MM.1S (cell line): ENCODE data around the gene CTDNEP1.

Experiments used
- DNase-seq: peaks from one replicate; pipeline ENCODE4 v3.0.0-alpha.2; 2015
- H2AFZ ChIP-seq: fragments of 300-600 bp; sonication (generic); 2 replicates; pipeline ENCODE4 v1.6.0; 2016; ENCODE audit warnings: antibody characterized with exemption, low read length
- H3F3A ChIP-seq: fragments of 300-600 bp; sonication (generic); 2 replicates; pipeline ENCODE4 v1.6.1; 2016; ENCODE audit warnings: mild to moderate bottlenecking, antibody characterized with exemption, low read length, moderate library complexity, mixed read lengths; ENCODE audit not compliant: insufficient read depth
- H3K27ac ChIP-seq: fragments of 300-600 bp; sonication (generic); 2 replicates; pipeline ENCODE4 v1.5.1; 2016; ENCODE audit warnings: mild to moderate bottlenecking, low read length
- H3K27me3 ChIP-seq: fragments of 300-600 bp; sonication (generic); replicated peaks from 2 replicates; pipeline ENCODE4 v1.6.0; 2016; ENCODE audit warnings: low read length; ENCODE audit not compliant: insufficient read depth
- H3K36me3 ChIP-seq: fragments of 300-600 bp; sonication (generic); replicated peaks from 2 replicates; pipeline ENCODE4 v1.6.1; 2016; ENCODE audit warnings: mild to moderate bottlenecking, low read length, mixed read lengths; ENCODE audit not compliant: insufficient read depth
- H3K4me1 ChIP-seq: fragments of 300-600 bp; sonication (generic); 2 replicates; pipeline ENCODE4 v1.6.1; 2016; ENCODE audit warnings: low read length, mixed read lengths
- H3K4me2 ChIP-seq: fragments of 300-600 bp; sonication (generic); 2 replicates; pipeline ENCODE4 v1.6.0; 2016; ENCODE audit warnings: low read depth, low read length
- H3K4me3 ChIP-seq: fragments of 300-600 bp; sonication (generic); 2 replicates; pipeline ENCODE4 v1.5.1; 2016; ENCODE audit warnings: low read length, mixed read lengths
- H3K79me2 ChIP-seq: fragments of 300-600 bp; sonication (generic); 2 replicates; pipeline ENCODE4 v1.6.1; 2016; ENCODE audit warnings: mixed run types, low read length, mixed read lengths
- H3K9ac ChIP-seq: fragments of 300-600 bp; sonication (generic); 2 replicates; pipeline ENCODE4 v1.6.1; 2016; ENCODE audit warnings: low read length, mixed read lengths
- H3K9me2 ChIP-seq: fragments of 300-600 bp; sonication (generic); replicated peaks from 2 replicates; pipeline ENCODE4 v1.6.1; 2016; ENCODE audit warnings: mild to moderate bottlenecking, low read length, mixed read lengths; ENCODE audit not compliant: insufficient read depth
- H3K9me3 ChIP-seq: fragments of 300-600 bp; sonication (generic); replicated peaks from 2 replicates; pipeline ENCODE4 v1.6.1; 2016; ENCODE audit warnings: mild to moderate bottlenecking, low read length, mixed read lengths; ENCODE audit not compliant: insufficient read depth
- H4K20me1 ChIP-seq: fragments of 300-600 bp; sonication (generic); 2 replicates; pipeline ENCODE4 v1.6.1; 2016; ENCODE audit warnings: mild to moderate bottlenecking, low read length, moderate library complexity, mixed read lengths; ENCODE audit not compliant: insufficient read depth
- EZH2 ChIP-seq: fragments of 300-600 bp; sonication (generic); optimal IDR thresholded peaks from 2 replicates; pipeline ENCODE3; 2017; ENCODE audit warnings: low read depth, mild to moderate bottlenecking, antibody characterized with exemption, low read length, mixed read lengths
- EZH2phosphoT487 ChIP-seq: fragments of 300-600 bp; sonication (generic); IDR thresholded peaks from 2 replicates; pipeline ENCODE4 v1.6.1; 2018; ENCODE audit warnings: antibody characterized with exemption, low read length
- TF ChIP-seq, protein P1 (sequence below): fragments of 300-600 bp; sonication (generic); IDR thresholded peaks from 2 replicates; pipeline ENCODE4 v1.5.1; 2016; ENCODE audit warnings: antibody characterized with exemption, low read length, mixed read lengths

The CTDNEP1 gene

DNA sequence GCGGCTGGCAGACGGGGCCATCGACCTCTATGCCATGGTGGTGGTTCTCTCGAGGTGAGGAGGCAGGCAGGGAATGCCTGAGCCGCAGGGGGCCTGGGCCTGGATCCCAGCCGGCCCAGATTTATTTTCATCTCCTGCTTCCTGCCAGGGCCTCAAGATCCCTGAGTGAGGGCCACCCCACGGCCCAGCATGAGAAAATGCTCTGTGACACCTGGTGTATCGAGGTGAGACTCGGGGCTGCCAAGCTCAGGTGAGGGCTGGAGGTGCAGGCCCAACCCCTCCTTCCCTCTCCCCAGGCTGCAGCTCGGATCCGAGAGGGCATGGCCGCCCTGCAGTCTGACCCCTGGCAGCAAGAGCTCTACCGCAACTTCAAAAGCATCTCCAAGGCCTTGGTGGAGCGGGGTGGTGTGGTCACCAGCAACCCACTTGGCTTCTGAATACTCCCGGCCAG is 26.8 kb downstream of the CTDNEP1 start:
- no peak overlapping the region for H3K4me2 ChIP-seq
- TF ChIP-seq EZH2phosphoT487, result no peak
- TF ChIP-seq, protein P1, sequence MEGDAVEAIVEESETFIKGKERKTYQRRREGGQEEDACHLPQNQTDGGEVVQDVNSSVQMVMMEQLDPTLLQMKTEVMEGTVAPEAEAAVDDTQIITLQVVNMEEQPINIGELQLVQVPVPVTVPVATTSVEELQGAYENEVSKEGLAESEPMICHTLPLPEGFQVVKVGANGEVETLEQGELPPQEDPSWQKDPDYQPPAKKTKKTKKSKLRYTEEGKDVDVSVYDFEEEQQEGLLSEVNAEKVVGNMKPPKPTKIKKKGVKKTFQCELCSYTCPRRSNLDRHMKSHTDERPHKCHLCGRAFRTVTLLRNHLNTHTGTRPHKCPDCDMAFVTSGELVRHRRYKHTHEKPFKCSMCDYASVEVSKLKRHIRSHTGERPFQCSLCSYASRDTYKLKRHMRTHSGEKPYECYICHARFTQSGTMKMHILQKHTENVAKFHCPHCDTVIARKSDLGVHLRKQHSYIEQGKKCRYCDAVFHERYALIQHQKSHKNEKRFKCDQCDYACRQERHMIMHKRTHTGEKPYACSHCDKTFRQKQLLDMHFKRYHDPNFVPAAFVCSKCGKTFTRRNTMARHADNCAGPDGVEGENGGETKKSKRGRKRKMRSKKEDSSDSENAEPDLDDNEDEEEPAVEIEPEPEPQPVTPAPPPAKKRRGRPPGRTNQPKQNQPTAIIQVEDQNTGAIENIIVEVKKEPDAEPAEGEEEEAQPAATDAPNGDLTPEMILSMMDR, result no peak
- no peak for TF ChIP-seq EZH2
- no peak overlapping the region for H3K4me3 ChIP-seq
- H3K36me3 ChIP-seq, result 0 out of 2 replicates have a peak, but pooled peaks cover 6% of the 10 kb centered on the region
- H3K4me1 ChIP-seq, result peaks cover 8% of the 10 kb centered on the region
- H3K27ac ChIP-seq, result no peak overlapping the region
- no peak for DNase-seq
- no peak overlapping the region for H2AFZ ChIP-seq
- no peak overlapping the region for H3K9ac ChIP-seq
- H4K20me1 ChIP-seq, result no peaks in the 10 kb centered on the region
- H3K27me3 ChIP-seq, result no peaks in the 10 kb centered on the region
- no peaks in the 10 kb centered on the region for H3K9me3 ChIP-seq
- H3F3A ChIP-seq, result no peaks in the 10 kb centered on the region
- peaks cover 31% of the 10 kb centered on the region for H3K79me2 ChIP-seq
- no peaks in the 10 kb centered on the region for H3K9me2 ChIP-seq

DNA sequence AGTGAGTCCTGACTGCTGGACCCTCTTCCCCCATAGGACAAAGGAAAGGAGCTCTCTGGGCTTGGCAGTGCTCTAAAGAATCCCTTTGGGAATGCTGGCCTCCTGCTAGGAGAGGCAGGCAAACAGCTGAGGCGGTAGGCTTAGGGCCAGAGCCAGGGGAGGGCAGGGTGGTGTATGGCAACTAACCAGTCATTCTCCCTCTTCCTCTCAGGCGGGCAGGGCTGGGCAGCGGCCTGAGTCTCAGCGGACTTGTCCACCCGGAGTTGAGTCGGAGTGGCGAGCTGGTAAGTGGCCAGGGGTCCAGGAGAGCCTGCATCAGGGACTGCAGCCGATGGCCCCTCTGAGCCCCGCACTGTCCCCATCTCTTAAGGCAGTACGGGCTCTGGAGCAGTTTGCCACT is 27.4 kb downstream of the CTDNEP1 start:
- no peaks in the 10 kb centered on the region for H3K9me3 ChIP-seq
- no peaks in the 10 kb centered on the region for H3K27me3 ChIP-seq
- no peak overlapping the region for H3K27ac ChIP-seq
- no peaks in the 10 kb centered on the region for H4K20me1 ChIP-seq
- peaks cover 35% of the 10 kb centered on the region for H3K79me2 ChIP-seq
- H3K4me3 ChIP-seq, result no peak overlapping the region
- peaks cover 12% of the 10 kb centered on the region for H3K4me1 ChIP-seq
- H3K36me3 ChIP-seq, result 0 out of 2 replicates have a peak, but pooled peaks cover 6% of the 10 kb centered on the region
- no peak for DNase-seq
- H3F3A ChIP-seq, result no peaks in the 10 kb centered on the region
- H3K9me2 ChIP-seq, result no peaks in the 10 kb centered on the region
- no peak for TF ChIP-seq EZH2phosphoT487
- TF ChIP-seq, protein P1, result no peak
- no peak overlapping the region for H3K4me2 ChIP-seq
- H2AFZ ChIP-seq, result no peak overlapping the region
- no peak overlapping the region for H3K9ac ChIP-seq

DNA sequence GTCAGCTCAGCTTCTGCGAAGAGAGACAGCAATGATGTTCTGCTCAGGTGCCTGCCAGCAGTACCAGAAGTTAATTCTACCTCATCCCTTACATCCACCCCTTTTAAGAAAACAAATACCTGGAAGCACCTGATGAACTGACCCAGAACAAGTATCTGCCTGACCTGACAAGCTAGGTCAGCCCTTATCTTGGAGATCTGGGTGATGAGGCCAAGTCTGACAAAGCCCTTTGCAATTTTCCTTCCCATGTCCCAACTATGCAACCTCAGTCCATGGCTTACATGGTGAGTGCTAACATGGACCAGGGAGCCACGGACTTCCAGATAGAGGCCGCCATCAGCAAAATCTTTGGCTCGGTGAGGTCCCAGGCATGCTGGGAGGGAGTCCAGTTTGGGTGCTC is 28.2 kb downstream of the CTDNEP1 start:
- no peak for TF ChIP-seq EZH2phosphoT487
- TF ChIP-seq, protein P1, result no peak
- TF ChIP-seq EZH2, result no peak

More for the DNA sequence above, 28.2 kb downstream of the CTDNEP1 start:
- no peak overlapping the region for H3K27ac ChIP-seq
- H3K27me3 ChIP-seq, result no peaks in the 10 kb centered on the region
- H3K79me2 ChIP-seq, result peaks cover 35% of the 10 kb centered on the region
- H3K4me3 ChIP-seq, result no peak overlapping the region
- H3K4me1 ChIP-seq, result peaks cover 12% of the 10 kb centered on the region
- H2AFZ ChIP-seq, result no peak overlapping the region
- no peak overlapping the region for H3K9ac ChIP-seq
- H3K9me3 ChIP-seq, result no peaks in the 10 kb centered on the region
- no peaks in the 10 kb centered on the region for H3K9me2 ChIP-seq
- no peaks in the 10 kb centered on the region for H3F3A ChIP-seq
- no peak overlapping the region for H3K4me2 ChIP-seq
- no peak for DNase-seq
- no peaks in the 10 kb centered on the region for H4K20me1 ChIP-seq
- H3K36me3 ChIP-seq, result 0 out of 2 replicates have a peak, but pooled peaks cover 6% of the 10 kb centered on the region
